Measurements from ENCODE around the gene SPRED2. TPM values are rescaled to one million over a fixed set of nuclear protein-coding genes. Genes with fewer than 3 reads are reported as not detected.

Gene SPRED2
- polyA plus RNA-seq, 1 donor from 2014 or later = 5.3 TPM

DNA sequence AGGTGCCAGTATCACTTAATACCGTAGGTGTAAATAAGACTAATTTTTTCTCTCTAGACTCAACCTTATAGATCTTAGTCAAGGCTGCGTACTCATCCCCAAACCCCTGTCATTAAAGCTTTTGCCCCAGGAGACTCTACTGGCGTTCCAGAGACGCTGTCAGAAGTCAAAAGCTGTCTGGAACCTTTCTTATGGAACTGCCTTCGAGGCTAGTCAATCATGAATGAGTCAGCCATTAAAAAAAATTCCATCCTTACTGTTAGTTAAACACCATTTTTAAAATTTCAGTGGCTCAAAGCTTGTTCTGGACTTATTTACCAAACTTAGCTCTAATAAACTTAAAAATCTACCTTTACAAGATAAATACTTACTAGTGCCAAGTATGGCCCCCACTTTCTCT is 52.1 kb downstream of the SPRED2 start:
- Histone ChIP-seq H3K9me3 (ENCODE audit: low read length) (no peaks in the 10 kb centered on the region), H3K9ac (ENCODE audit: low read length) (no peak overlapping the region), H3K36me3 (ENCODE audit: insufficient read depth, low read length) (no peaks in the 10 kb centered on the region), H2AFZ (ENCODE audit: low read depth, low read length) (no peak overlapping the region), H4K20me1 (ENCODE audit: insufficient read depth) (no peaks in the 10 kb centered on the region), H3K4me3 (ENCODE audit: low read length) (no peak overlapping the region), H3F3A (ENCODE audit: insufficient read depth, low read length, poor library complexity, severe bottlenecking) (no peaks in the 10 kb centered on the region), H3K4me2 (ENCODE audit: low read length) (no peak overlapping the region), H3K79me2 (replicated peaks; ENCODE audit: insufficient read depth, low read length) (peaks cover 6% of the 10 kb centered on the region), H3K27me3 (ENCODE audit: insufficient read depth, low read depth, low read length) (no peaks in the 10 kb centered on the region), H3K27ac (ENCODE audit: low read length) (no peak overlapping the region), H3K9me2 (ENCODE audit: insufficient read depth, low read length) (no peaks in the 10 kb centered on the region)
- TF ChIP-seq POLR2AphosphoS5 (IDR thresholded peaks at IDR 0.05) (no peak), TAF1 (IDR thresholded peaks at IDR 0.05; ENCODE audit: low read depth) (no peak), REST (IDR thresholded peaks at IDR 0.05; ENCODE audit: borderline replicate concordance) (no peak), SMC3 (conservative IDR thresholded peaks at IDR 0.05; ENCODE audit: poor library complexity) (no peak), EZH2 (IDR thresholded peaks at IDR 0.05; ENCODE audit: borderline replicate concordance, insufficient read depth, low read length, poor library complexity, severe bottlenecking) (no peak), EP300 (conservative IDR thresholded peaks at IDR 0.05; ENCODE audit: poor library complexity, severe bottlenecking) (no peak), RAD21 (conservative IDR thresholded peaks at IDR 0.05) (no peak), MXI1 (conservative IDR thresholded peaks at IDR 0.05; ENCODE audit: poor library complexity, severe bottlenecking) (no peak)
- TF ChIP-seq, protein P1, sequence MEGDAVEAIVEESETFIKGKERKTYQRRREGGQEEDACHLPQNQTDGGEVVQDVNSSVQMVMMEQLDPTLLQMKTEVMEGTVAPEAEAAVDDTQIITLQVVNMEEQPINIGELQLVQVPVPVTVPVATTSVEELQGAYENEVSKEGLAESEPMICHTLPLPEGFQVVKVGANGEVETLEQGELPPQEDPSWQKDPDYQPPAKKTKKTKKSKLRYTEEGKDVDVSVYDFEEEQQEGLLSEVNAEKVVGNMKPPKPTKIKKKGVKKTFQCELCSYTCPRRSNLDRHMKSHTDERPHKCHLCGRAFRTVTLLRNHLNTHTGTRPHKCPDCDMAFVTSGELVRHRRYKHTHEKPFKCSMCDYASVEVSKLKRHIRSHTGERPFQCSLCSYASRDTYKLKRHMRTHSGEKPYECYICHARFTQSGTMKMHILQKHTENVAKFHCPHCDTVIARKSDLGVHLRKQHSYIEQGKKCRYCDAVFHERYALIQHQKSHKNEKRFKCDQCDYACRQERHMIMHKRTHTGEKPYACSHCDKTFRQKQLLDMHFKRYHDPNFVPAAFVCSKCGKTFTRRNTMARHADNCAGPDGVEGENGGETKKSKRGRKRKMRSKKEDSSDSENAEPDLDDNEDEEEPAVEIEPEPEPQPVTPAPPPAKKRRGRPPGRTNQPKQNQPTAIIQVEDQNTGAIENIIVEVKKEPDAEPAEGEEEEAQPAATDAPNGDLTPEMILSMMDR (IDR thresholded peaks at IDR 0.05; ENCODE audit: poor library complexity, severe bottlenecking) = no peak

GRCh38 chr2:65379721-65380171 is 52.7 kb downstream of the SPRED2 start:
- Histone ChIP-seq H3K27ac (ENCODE audit: low read length) (no peak overlapping the region), H3K9me3 (ENCODE audit: low read length) (no peaks in the 10 kb centered on the region), H3K4me3 (ENCODE audit: low read length) (no peak overlapping the region), H3K9ac (ENCODE audit: low read length) (no peak overlapping the region), H3K27me3 (ENCODE audit: insufficient read depth, low read depth, low read length) (no peaks in the 10 kb centered on the region), H3K9me2 (ENCODE audit: insufficient read depth, low read length) (no peaks in the 10 kb centered on the region), H3K4me2 (ENCODE audit: low read length) (no peak overlapping the region), H2AFZ (ENCODE audit: low read depth, low read length) (no peak overlapping the region), H3K79me2 (replicated peaks; ENCODE audit: insufficient read depth, low read length) (peaks cover 5% of the 10 kb centered on the region), H4K20me1 (ENCODE audit: insufficient read depth) (no peaks in the 10 kb centered on the region), H3K36me3 (ENCODE audit: insufficient read depth, low read length) (no peaks in the 10 kb centered on the region), H3F3A (ENCODE audit: insufficient read depth, low read length, poor library complexity, severe bottlenecking) (no peaks in the 10 kb centered on the region)
- TF ChIP-seq EZH2 (IDR thresholded peaks at IDR 0.05; ENCODE audit: borderline replicate concordance, insufficient read depth, low read length, poor library complexity, severe bottlenecking) (no peak), EP300 (conservative IDR thresholded peaks at IDR 0.05; ENCODE audit: poor library complexity, severe bottlenecking) (no peak), TAF1 (IDR thresholded peaks at IDR 0.05; ENCODE audit: low read depth) (no peak), MXI1 (conservative IDR thresholded peaks at IDR 0.05; ENCODE audit: poor library complexity, severe bottlenecking) (no peak), REST (IDR thresholded peaks at IDR 0.05; ENCODE audit: borderline replicate concordance) (no peak), POLR2AphosphoS5 (IDR thresholded peaks at IDR 0.05) (no peak), RAD21 (conservative IDR thresholded peaks at IDR 0.05) (no peak), SMC3 (conservative IDR thresholded peaks at IDR 0.05; ENCODE audit: poor library complexity) (no peak)
- TF ChIP-seq, protein P1 (IDR thresholded peaks at IDR 0.05; ENCODE audit: poor library complexity, severe bottlenecking) = no peak
